Putamen (tissue), 1 donor: ENCODE results near the gene CCDC78.

Experiments used
- DNase-seq: peaks from one replicate; pipeline ENCODE4 v3.0.0-alpha.2; 2016; ENCODE audit warnings: low spot score

Gene CCDC78

DNA sequence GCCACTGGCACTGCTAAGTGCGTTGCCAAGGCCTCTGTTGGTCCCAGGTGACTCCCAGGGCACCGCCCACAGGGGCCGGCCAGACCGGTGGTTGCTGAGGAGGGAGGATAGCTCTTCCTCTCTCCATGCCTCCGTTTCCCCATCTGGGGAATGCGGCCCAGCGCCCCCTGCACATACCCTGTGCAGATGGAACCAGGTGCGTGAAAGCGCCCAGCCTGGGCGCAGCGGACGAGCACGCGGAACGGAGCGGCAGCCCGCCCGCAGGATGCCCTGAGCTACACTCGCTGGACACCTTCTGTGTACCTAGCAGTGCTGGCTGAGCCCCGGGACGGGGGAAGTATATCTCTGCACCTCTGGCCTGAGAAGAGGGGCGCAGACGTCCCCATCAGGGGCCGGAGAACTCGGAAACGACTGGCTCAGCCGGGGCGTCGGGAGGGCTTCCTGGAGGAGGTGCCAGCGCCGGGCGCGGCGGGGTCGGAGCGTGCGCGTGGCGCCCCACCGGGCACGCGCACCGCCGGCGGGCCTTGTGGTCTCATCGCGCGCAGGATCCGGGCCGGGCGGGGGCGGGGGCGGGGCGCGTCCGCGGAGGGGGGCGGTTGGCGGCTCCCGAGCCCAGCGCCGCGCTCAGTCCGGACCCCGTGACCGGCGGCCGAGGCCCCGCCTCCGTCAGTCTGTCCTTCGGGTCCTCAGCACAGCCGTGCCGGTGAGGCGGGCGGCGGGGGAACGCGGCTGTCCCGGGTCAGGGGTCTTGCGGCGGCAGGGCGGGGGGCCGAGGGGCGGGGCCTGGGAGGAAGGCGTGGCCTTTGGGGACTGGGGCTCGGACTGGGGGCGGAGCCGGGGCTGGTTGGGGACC is at the start of gene CCDC78, which contains the start of gene HAGHL:
CCDC78 (minus strand) TSS at position 6 of the 853 bp plus-strand sequence. CDS start 76 bp downstream, outside the sequence.
HAGHL (plus strand) TSS at position 669 of the 853 bp plus-strand sequence. CDS start 404 bp downstream, outside the sequence.
- no peak for DNase-seq

DNA sequence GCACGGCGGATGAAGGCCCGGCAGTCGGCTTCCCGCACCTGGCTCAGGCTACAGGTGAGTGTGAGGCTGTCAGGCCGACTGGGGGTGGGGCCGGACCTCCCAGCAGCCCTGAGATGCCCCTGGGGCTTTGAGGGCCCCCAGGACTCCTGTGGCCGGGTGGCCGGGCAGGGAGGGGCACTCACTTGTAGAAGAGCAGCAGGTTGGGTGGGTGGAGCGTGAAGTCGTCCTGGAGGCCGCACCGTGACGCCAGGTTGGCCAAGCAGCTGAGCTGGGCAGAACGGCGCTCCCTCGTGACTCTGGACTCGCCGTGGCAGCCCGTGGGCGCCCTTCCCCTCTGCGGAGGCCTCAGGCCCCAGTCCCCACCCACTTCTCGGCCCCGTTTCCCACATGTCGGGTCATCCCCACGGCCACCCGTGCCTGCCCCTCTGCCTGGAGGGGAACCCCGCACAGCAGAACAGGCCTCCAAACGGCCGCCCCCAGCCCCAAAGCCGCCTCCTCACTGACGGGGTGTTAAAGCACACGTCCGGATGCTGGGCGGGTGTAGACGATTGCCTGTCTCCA is 49.1 kb upstream of the CCDC78 start:
- no peak for DNase-seq

DNA sequence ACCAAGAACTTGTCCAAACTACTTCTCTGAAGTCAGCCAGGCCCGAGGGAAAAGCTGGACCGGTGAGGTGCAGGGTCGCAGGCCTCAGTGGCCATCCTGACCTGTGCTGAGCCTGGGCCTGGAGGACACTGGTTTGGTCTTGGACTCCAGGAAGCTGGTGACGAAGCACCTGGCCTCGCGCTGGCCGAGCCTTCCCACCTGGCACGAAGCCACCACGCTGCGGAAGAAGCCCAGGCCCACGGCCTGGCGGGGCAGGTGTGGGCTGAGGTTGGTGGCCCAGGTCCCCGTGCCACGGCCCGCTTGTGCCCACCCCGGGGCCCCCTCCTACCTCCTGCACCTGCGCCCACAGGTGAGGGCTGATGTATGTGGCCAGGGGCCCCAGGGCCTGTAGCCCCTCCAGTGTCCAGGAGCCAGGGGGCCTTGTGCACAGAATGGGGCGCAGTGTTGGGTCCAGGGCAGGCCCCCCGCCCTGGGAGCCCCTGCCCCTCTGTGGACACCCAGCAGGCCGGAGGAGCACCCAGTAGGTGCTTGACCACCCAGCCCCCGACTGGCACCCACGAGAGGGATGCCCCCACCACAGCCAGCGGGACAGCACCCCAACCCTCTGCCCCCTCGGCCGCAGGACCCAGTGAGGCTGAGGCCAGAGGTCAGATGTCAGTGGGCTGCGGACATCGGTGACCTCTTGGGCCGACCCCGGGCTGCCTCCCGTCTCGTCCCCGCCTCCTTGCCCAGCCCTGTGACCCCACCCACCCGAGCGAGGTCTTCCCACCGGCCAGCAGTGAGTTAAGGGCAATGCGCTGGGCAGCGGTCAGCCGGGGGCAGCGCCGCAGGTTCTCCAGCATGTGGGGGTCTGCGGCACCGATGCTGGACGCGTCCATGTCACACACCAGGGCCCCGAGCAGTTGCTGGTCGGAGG is 48.1 kb upstream of the CCDC78 start:
- no peak for DNase-seq

DNA sequence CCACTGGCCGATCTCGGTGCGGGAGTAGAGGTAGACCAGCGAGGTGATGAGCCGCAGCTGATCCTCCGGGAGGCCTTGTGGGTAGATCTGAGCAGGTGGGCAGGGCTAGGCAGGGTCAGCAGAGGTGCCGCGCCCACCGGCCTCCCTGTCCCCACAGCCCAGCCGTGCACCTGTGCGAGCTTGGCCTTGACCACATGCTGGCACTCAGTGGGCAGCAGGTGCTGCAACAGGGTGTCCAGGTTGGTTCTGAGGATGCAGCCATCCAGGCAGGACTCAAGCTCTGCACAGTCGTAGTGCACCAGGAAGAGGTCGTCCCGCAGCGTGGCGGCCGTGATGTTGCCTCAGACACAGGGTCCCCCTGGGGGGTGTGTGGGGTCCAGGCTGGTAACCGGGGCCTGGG is 46.7 kb upstream of the CCDC78 start:
- no peak for DNase-seq

DNA sequence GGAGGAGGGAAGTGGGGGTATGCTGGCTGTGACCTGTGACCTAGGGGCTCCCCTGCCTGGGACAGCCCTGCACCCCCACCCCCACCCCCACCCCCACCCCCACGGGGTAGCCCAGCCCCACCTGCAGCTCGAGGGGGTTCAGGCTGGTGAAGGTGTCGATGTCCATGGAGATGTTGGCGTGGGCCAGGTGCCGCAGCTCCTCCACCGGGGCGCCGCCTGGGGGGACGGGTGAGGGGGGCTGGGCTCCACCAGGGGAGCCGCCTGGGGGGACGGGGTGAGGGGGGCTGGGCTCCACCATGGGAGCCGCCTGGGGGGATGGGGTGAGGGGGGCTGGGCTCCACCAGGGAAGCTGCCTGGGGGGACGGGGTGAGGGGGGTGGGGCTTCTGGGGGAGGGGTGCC is 44.2 kb upstream of the CCDC78 start:
- no peak for DNase-seq

DNA sequence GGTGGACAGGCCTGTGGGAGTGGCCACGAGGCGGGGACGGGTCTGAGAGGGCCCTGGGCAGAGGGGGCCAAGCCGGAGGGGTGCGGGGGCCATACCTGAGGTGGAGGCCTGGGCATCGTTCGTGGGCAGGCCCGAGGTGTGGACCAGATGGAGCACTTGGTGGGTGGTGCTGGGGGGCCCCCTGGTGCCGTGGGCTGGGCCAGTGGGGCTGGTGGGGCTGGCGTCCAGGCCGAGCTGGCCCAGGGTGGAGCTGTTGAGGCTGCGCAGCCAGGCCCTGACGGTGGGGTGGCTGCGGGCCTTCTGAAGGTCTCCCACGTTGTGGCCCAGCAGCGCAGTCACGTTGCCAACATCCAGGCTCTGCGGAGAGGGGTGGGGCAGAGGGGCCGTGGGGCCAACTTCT is 43.7 kb upstream of the CCDC78 start:
- DNase-seq: no peak

DNA sequence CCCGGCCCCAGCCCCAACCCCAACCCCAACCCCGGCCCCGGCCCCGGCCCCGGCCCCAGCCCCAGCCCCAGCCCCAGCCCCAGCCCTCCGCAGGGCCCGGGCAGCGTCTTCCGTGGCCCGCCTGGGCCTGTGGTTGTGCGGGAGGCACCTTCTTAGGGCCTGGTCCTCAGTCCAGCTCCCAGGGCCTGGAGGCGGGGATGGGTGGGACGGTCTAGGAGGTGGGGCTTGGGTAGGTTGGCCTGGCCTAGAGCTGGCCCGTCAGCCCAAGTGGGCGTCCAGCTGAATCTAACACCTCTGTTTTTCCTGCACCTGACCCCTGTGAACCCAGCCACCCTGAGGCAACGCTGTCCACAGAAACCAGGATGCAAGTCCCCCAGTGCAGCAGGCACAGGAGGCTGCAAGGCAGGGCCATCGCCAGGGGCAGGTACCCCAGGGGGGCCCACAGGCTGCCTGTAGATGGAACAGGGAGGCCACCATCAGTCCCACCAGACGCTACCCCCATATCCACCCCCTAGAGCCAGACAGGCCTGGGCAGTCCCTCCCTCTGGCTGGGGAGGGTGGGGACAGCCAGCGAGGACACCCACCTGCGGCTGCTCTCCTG is 43.0 kb upstream of the CCDC78 start:
- no peak for DNase-seq

DNA sequence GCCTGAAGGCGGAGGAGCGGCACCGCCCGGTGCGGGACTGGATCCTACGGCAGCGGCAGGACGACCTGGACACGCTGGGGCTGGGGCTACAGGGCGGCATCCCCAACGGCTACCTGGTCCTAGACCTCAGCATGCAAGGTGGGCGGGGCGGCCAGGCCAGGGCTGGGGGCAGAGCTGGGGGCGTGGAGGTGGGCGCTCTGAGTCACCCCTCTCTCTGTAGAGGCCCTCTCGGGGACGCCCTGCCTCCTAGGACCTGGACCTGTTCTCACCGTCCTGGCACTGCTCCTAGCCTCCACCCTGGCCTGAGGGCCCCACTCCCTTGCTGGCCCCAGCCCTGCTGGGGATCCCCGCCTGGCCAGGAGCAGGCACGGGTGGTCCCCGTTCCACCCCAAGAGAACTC is 42.2 kb upstream of the CCDC78 start:
- no peak for DNase-seq

DNA sequence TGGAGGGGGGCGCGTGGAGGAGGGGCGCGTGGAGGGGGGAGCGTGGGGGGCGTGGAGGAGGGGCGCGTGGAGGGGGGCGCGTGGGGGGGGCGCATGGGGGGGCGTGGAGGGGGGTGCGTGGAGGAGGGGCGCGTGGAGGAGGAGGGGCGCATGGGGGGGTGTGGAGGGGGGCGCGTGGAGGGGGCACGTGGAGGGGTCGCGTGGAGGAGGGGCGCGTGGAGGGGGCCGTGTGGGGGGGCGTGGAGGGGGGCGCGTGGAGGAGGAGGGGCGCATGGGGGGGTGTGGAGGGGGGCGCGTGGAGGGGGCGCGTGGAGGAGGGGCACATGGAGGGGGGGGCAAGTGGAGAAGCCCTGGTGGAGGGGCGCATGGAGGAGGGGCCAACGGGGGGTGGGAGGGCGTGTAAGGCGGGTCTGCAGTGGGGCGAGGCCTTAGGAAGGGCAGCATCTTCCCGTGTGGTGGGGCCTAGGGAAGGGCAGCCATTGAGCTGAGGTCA is 41.5 kb upstream of the CCDC78 start:
- no peak for DNase-seq

DNA sequence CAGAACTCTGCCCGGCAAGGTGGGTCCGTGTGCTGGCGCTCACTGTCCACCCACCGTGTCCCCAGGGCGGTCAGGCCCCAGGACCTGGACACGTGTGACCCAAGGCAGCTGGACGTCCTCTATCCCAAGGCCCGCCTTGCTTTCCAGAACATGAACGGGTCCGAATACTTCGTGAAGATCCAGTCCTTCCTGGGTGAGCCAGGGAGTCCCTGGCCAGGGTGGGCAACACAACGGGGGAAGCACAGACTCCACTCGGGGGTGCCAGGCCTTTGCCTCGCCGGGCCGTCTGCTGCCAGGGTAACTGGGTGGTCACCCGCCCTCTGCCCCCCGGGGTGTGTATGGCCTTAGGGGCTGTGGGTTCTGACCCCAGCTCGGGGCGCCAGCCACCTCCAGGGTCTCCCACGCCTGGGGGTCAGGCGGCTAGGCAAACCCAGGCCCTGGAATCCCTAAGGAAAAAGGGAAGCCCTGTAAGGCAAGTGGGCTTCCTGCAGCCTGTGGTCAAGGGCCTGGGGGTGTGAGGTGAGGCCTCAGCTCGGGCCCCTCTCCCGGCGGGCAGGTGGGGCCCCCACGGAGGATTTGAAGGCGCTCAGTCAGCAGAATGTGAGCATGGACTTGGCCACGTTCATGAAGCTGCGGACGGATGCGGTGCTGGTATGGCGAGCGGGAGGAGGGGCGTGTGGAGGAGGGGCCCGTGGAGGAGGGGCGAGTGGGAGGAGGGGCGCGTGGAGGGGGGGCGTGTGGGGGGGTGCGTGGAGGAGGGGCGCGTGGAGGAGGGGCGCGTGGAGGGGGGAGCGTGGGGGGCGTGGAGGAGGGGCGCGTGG is 40.8 kb upstream of the CCDC78 start:
- no peak for DNase-seq

DNA sequence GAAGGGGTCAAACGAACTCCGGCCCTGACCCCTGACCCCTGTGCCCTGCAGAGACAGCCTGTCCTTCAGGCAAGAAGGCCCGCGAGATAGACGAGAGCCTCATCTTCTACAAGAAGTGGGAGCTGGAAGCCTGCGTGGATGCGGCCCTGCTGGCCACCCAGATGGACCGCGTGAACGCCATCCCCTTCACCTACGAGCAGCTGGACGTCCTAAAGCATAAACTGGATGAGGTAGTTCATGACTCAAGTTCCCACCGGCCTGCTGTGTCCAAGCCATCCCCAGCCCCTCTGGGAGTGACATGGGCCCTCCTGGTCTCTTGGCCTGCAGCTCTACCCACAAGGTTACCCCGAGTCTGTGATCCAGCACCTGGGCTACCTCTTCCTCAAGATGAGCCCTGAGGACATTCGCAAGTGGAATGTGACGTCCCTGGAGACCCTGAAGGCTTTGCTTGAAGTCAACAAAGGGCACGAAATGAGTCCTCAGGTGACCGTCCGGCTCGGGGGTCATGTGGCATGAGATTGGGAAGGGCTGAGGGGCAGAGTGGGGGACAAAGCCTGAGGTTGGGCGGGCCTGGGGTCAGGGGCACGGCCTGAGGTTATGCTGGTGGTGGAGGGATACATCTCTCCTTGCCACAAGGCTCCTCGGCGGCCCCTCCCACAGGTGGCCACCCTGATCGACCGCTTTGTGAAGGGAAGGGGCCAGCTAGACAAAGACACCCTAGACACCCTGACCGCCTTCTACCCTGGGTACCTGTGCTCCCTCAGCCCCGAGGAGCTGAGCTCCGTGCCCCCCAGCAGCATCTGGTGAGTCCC is 40.0 kb upstream of the CCDC78 start:
- DNase-seq: no peak

DNA sequence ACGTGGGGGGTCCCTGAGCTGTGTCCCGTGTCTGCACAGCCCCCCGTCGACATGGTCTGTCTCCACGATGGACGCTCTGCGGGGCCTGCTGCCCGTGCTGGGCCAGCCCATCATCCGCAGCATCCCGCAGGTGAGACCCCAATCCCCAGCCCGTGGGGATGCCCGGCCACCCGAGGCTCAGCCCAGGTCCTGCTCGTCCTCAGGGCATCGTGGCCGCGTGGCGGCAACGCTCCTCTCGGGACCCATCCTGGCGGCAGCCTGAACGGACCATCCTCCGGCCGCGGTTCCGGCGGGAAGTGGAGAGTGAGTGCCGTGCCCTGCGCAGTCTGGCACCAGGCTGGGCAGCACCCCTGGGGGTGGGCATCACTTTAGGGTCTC is 39.2 kb upstream of the CCDC78 start:
- DNase-seq: no peak

DNA sequence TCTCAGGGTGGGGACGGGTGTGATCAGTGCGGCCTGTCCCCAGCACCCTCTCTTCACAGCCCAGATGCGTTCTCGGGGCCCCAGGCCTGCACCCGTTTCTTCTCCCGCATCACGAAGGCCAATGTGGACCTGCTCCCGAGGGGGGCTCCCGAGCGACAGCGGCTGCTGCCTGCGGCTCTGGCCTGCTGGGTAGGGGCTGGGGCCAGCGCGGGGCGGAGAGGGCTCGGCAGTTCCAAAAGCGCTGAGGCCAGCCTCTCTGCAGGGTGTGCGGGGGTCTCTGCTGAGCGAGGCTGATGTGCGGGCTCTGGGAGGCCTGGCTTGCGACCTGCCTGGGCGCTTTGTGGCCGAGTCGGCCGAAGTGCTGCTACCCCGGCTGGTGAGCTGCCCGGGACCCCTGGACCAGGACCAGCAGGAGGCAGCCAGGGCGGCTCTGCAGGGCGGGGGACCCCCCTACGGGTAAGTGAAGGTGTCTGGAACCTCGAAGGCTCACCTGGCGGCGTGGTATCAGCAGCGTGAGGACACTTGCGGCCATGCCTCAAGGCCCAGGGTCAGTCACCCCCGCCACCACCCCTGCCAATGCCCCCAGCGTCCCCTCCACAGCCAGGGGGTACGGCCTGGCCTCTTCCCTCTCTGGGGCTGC is 38.7 kb upstream of the CCDC78 start:
- DNase-seq: no peak

DNA sequence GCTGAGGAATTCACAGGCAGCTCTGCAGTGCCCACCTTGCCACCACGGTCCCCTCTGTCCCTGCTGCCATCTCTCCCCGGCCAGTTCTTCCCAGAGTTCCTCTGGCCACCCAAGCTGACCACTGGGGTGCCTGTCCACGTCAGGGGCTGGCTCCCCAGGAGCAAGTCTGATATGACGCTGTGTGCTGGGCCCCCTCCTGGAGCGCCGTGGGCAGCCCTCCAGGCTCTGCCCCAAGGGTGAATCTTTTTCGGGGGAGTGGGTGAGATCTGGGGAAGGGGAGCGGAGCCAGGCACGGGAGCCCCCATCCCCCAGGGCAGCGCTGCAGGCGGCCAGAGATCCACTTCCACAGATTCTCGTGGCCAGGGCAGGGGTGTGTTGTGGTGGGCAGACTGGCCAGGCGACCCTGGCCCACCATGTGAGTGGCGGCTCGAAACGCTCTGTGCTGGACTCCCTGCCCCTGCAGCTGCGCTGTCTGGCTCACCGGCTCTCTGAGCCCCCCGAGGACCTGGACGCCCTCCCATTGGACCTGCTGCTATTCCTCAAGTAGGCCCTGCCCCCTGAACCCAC is 38.0 kb upstream of the CCDC78 start:
- DNase-seq: no peak

DNA sequence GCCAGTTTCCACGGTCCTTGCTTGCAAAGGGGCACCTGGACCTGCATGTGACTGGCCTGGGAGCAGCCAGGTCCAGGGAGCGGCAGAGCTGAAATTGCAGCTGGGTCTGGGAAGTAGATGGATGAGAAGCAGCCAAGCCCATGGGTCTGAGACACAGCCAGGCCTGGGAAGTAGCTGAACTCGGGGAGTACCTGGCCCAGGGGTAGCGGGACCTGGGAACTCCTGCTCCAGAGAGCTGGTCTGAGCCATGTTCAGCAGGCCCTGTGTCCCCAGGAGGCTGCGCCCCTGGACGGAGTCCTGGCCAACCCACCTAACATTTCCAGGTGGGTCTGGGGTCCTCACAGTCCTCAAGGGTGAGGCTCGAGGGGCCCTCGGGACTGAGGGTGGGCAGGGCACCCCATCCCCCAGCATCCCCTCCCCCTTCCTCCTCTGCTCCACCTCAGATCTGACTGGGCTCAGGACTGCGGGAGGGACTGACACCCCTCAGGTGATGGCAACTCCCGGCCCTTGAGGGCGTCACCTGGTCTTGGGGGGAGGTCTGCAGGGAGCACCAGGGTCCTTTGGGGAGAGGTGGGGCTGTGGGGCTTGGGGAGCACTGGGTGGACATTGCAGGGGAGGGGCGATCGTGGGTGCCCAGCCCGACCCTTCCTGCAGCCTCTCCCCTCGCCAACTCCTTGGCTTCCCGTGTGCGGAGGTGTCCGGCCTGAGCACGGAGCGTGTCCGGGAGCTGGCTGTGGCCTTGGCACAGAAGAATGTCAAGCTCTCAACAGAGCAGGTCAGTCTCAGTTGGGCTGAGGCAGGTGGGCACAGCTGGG is 37.3 kb upstream of the CCDC78 start:
- no peak for DNase-seq

DNA sequence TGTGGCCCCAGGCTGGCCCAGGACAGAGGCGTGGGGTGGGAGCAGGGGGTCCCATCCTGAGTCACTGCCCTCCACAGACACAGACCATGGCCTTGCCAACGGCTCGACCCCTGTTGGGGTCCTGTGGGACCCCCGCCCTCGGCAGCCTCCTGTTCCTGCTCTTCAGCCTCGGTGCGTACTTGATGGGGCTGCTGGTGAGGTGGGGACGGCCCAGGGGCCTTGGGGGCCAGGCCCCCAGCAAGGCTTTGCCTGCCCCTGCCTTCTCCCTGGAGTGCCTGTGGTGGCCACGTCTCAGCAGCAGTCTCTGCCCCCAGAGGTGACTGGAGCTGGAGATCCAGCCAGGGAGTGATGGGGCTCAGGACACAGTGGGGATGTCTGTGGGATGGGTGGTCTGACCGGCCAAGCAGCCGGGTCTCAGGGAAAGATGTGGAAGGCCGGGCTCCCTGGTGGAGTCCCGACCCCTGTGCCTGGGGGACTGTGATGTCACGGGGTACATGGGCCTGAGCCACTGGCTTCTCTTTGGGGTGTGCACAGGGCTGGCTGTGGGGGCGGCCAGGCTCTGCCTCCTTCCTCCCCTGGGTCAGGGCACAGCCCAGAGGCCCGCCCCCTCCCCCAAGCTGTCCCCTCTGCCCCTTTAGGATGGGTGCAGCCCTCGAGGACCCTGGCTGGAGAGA is 36.5 kb upstream of the CCDC78 start:
- DNase-seq: no peak

DNA sequence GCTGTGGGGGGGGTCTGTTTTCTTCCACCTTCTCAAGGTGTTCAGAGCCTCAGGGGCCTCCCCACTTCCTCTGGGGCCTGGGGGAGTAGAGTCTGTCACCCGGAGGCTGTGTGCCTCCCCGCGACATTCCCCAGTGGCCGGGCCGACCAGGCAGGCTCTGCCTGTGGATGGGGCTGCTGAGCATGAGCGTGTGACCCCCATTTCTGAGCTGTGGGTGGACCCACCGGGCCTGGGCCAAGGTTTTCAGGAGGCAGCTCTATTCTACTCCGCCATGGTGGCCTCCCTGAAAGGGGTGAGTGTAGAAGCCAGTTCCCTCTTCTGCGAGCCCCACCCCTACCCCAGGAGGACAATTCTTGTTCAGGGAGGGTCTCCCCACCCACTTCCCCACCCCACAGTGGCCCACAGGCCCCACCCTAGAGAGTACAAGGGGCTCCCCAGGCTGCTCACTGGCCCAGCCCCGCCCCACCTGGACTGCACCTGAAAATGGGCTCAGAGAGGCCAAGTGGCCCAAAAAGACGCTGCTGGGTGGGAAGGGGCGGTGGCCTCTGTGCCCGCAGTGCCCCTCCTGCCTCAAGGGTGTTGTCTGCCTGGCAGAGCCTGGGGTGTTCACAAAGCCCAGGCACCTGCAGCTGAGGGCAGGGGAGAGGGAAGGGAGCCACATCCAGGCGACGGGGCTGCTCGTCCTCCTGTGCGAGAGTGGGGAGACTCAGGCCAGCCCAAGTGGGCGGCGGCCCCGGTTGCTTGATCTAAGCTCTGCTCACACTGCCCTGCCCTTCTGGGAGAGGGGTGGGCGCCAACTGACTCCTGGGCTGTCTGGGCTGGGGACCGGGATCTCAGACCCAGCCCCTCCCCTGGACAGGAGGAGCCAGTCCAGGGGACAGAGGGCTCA is 35.6 kb upstream of the CCDC78 start:
- no peak for DNase-seq
